ENCODE data around the gene MLLT3. TPM values are rescaled to one million over a fixed set of nuclear protein-coding genes. Genes with fewer than 3 reads are reported as not detected.

MLLT3 gene
- total RNA-seq, 1 experiment from 2014 or later: 7.0 TPM

- TF ChIP-seq, protein P1, sequence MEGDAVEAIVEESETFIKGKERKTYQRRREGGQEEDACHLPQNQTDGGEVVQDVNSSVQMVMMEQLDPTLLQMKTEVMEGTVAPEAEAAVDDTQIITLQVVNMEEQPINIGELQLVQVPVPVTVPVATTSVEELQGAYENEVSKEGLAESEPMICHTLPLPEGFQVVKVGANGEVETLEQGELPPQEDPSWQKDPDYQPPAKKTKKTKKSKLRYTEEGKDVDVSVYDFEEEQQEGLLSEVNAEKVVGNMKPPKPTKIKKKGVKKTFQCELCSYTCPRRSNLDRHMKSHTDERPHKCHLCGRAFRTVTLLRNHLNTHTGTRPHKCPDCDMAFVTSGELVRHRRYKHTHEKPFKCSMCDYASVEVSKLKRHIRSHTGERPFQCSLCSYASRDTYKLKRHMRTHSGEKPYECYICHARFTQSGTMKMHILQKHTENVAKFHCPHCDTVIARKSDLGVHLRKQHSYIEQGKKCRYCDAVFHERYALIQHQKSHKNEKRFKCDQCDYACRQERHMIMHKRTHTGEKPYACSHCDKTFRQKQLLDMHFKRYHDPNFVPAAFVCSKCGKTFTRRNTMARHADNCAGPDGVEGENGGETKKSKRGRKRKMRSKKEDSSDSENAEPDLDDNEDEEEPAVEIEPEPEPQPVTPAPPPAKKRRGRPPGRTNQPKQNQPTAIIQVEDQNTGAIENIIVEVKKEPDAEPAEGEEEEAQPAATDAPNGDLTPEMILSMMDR (IDR thresholded peaks at IDR 0.05): no peak
- no peak for TF ChIP-seq ESRRA (CRISPR knock-in tag; IDR thresholded peaks at IDR 0.05; ENCODE audit: borderline replicate concordance)
- TF ChIP-seq SP1 (CRISPR knock-in tag; conservative IDR thresholded peaks at IDR 0.05): no peak
- no peak for TF ChIP-seq TEAD1 (CRISPR knock-in tag; IDR thresholded peaks at IDR 0.05)
- TF ChIP-seq, protein P2, sequence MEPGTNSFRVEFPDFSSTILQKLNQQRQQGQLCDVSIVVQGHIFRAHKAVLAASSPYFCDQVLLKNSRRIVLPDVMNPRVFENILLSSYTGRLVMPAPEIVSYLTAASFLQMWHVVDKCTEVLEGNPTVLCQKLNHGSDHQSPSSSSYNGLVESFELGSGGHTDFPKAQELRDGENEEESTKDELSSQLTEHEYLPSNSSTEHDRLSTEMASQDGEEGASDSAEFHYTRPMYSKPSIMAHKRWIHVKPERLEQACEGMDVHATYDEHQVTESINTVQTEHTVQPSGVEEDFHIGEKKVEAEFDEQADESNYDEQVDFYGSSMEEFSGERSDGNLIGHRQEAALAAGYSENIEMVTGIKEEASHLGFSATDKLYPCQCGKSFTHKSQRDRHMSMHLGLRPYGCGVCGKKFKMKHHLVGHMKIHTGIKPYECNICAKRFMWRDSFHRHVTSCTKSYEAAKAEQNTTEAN (CRISPR knock-in tag; IDR thresholded peaks at IDR 0.05): no peak
- TF ChIP-seq ZNF671 (CRISPR knock-in tag; IDR thresholded peaks at IDR 0.05): no peak
- TF ChIP-seq, protein P3, sequence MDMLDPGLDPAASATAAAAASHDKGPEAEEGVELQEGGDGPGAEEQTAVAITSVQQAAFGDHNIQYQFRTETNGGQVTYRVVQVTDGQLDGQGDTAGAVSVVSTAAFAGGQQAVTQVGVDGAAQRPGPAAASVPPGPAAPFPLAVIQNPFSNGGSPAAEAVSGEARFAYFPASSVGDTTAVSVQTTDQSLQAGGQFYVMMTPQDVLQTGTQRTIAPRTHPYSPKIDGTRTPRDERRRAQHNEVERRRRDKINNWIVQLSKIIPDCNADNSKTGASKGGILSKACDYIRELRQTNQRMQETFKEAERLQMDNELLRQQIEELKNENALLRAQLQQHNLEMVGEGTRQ (CRISPR knock-in tag; IDR thresholded peaks at IDR 0.05): no peak
Measured at GRCh38 chr9:20405078-20405477, 217.2 kb downstream of the MLLT3 start (continued).

GRCh38 chr9:20404192-20404813 is 218.0 kb downstream of the MLLT3 start:
- Mint-ChIP-seq H3K4me1 (peaks cover 16% of the 10 kb centered on the region), H3K27ac (no peak overlapping the region), H3K36me3 (no peaks in the 10 kb centered on the region), H3K4me3 (no peak overlapping the region), H3K27me3 (ENCODE audit: low read depth) (no peaks in the 10 kb centered on the region), H3K9me3 (no peaks in the 10 kb centered on the region)
- ATAC-seq: no peak
- ChIA-PET POLR2A (no interaction called here), CTCF (no interaction called here)
- DNase-seq (ENCODE audit: low spot score): no peak
- TF ChIP-seq STAT6 (CRISPR knock-in tag; conservative IDR thresholded peaks at IDR 0.05; ENCODE audit: low read depth) (no peak), SMAD4 (CRISPR knock-in tag; IDR thresholded peaks at IDR 0.05) (no peak), ZBTB21 (CRISPR knock-in tag; IDR thresholded peaks at IDR 0.05; ENCODE audit: borderline replicate concordance) (no peak), TEAD1 (CRISPR knock-in tag; IDR thresholded peaks at IDR 0.05) (no peak)
- TF ChIP-seq, protein P4, sequence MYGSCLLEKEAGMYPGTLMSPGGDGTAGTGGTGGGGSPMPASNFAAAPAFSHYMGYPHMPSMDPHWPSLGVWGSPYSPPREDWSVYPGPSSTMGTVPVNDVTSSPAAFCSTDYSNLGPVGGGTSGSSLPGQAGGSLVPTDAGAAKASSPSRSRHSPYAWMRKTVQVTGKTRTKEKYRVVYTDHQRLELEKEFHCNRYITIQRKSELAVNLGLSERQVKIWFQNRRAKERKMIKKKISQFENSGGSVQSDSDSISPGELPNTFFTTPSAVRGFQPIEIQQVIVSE (CRISPR knock-in tag; IDR thresholded peaks at IDR 0.05; ENCODE audit: borderline replicate concordance): no peak
- TF ChIP-seq, protein P5, sequence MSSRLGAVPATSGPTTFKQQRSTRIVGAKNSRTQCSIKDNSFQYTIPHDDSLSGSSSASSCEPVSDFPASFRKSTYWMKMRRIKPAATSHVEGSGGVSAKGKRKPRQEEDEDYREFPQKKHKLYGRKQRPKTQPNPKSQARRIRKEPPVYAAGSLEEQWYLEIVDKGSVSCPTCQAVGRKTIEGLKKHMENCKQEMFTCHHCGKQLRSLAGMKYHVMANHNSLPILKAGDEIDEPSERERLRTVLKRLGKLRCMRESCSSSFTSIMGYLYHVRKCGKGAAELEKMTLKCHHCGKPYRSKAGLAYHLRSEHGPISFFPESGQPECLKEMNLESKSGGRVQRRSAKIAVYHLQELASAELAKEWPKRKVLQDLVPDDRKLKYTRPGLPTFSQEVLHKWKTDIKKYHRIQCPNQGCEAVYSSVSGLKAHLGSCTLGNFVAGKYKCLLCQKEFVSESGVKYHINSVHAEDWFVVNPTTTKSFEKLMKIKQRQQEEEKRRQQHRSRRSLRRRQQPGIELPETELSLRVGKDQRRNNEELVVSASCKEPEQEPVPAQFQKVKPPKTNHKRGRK (CRISPR knock-in tag; IDR thresholded peaks at IDR 0.05; ENCODE audit: borderline replicate concordance): no peak

GRCh38 chr9:20403346-20403745 is 219.0 kb downstream of the MLLT3 start:
- H3K36me3 Mint-ChIP-seq: no peaks in the 10 kb centered on the region
- CTCF ChIA-PET: no interaction called here
- ATAC-seq (no peak), DNase-seq (ENCODE audit: low spot score) (no peak)
- POLR2A ChIA-PET: no interaction called here
- H3K9me3 Mint-ChIP-seq: no peaks in the 10 kb centered on the region
- no peak overlapping the region for H3K4me3 Mint-ChIP-seq
- H3K4me1 Mint-ChIP-seq: peaks cover 6% of the 10 kb centered on the region
- H3K27me3 Mint-ChIP-seq (ENCODE audit: low read depth): no peaks in the 10 kb centered on the region
- H3K27ac Mint-ChIP-seq: no peak overlapping the region
- TF ChIP-seq ZNF671 (CRISPR knock-in tag; IDR thresholded peaks at IDR 0.05) (no peak), FOXJ3 (CRISPR knock-in tag; IDR thresholded peaks at IDR 0.05; ENCODE audit: borderline replicate concordance) (no peak), SMAD4 (CRISPR knock-in tag; IDR thresholded peaks at IDR 0.05) (no peak), NR1H2 (CRISPR knock-in tag; IDR thresholded peaks at IDR 0.05) (no peak), NR3C1 (CRISPR knock-in tag; conservative IDR thresholded peaks at IDR 0.05; ENCODE audit: low read depth) (no peak), ZNF121 (CRISPR knock-in tag; IDR thresholded peaks at IDR 0.05) (no peak), NFATC4 (CRISPR knock-in tag; IDR thresholded peaks at IDR 0.05) (no peak), SMAD3 (CRISPR knock-in tag; IDR thresholded peaks at IDR 0.05; ENCODE audit: borderline replicate concordance) (no peak)
- TF ChIP-seq, protein P6, sequence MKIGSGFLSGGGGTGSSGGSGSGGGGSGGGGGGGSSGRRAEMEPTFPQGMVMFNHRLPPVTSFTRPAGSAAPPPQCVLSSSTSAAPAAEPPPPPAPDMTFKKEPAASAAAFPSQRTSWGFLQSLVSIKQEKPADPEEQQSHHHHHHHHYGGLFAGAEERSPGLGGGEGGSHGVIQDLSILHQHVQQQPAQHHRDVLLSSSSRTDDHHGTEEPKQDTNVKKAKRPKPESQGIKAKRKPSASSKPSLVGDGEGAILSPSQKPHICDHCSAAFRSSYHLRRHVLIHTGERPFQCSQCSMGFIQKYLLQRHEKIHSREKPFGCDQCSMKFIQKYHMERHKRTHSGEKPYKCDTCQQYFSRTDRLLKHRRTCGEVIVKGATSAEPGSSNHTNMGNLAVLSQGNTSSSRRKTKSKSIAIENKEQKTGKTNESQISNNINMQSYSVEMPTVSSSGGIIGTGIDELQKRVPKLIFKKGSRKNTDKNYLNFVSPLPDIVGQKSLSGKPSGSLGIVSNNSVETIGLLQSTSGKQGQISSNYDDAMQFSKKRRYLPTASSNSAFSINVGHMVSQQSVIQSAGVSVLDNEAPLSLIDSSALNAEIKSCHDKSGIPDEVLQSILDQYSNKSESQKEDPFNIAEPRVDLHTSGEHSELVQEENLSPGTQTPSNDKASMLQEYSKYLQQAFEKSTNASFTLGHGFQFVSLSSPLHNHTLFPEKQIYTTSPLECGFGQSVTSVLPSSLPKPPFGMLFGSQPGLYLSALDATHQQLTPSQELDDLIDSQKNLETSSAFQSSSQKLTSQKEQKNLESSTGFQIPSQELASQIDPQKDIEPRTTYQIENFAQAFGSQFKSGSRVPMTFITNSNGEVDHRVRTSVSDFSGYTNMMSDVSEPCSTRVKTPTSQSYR (CRISPR knock-in tag; IDR thresholded peaks at IDR 0.05): no peak
- TF ChIP-seq, protein P7, sequence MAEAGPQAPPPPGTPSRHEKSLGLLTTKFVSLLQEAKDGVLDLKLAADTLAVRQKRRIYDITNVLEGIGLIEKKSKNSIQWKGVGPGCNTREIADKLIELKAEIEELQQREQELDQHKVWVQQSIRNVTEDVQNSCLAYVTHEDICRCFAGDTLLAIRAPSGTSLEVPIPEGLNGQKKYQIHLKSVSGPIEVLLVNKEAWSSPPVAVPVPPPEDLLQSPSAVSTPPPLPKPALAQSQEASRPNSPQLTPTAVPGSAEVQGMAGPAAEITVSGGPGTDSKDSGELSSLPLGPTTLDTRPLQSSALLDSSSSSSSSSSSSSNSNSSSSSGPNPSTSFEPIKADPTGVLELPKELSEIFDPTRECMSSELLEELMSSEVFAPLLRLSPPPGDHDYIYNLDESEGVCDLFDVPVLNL (CRISPR knock-in tag; IDR thresholded peaks at IDR 0.05; ENCODE audit: borderline replicate concordance, low read depth): no peak
